NCI-H2196 treated with DMSO at 0.1 percent for 48 hours (cell line): ENCODE data around the gene C21orf58.

Experiments
- DNase-seq: peaks from one replicate; lab custom pipeline; 2025; ENCODE audit not compliant: unreplicated experiment; lab: John Stamatoyannopoulos, UW

The C21orf58 gene

DNA sequence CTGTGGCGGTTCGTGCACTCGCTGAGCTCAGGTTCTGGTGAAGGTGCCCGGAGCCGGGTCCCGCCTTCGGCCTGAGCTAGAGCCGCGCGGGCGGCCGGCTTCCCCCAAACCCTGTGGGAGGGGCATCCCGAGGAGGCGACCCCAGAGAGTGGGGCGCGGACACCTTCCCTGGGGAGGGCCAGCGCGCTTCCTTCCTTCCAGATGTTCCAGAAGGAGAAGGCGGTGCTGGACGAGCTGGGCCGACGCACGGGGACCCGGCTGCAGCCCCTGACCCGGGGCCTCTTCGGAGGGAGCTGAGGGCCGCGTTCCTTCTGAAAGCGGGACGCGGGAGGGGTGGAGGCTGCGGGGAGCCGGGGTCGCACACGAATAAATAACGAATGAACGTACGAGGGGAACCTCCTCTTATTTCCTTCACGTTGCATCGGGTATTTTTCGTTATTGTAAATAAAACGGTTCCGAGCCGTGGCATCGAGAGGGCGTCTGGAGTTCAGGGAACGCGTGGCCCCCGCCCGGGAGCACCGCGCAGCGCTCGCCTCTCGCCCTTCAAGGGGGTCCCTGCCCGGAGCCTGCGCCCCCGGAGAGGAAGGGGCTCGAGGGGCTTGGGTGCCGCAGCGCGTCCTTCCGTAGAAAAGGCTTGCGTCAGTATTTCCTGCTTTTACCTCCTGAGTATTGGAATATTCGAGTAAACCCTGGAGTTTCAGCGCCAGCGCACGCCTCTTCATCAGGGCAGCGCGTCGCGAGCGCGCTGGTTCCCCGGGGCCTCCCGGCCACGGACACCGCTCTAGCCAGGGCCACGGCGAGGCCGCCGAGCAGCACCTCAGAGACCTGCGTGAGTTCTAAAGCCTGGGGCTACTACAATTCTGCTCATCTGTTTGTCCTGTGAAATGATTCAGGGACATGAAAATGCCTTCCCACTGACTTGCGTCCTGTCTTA, 26.1 kb downstream of the C21orf58 start:
- no peak for DNase-seq

DNA sequence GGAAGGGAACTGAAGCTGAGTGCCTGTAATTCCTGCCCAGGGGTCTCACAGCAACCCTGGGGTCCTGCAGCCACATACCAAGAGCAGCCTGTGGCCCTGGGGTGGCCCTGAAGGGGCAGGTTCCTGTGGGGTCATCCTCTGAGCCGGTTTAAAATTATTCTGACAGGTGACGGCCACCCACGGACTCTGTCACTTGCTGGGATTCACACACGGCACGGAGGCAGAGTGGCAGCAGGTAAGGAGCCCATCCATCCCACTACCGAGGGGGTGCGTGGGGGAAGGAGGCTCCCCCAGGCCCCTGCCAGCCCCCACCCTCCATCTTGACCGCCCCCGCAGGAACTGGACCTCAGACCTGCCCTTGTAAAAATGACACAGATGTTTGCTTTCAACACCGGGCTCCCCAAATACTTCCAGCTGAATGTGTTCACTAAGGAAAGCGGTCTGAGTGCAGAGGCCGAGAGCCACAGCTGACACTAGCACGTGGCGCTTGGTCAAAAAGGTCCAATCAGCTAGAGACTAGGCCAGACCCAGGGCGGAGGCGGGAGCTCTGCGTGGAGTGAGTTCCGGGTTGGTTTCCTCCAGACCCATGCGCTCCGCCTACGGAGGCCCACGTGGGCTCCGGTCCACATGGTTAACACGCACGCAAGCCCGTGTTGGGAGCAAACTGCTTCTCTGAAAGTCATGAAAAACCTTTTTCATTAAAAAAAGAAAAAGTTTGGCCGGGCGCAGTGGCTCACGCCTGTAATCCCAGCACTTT, 27.5 kb downstream of the C21orf58 start:
- DNase-seq = no peak

DNA sequence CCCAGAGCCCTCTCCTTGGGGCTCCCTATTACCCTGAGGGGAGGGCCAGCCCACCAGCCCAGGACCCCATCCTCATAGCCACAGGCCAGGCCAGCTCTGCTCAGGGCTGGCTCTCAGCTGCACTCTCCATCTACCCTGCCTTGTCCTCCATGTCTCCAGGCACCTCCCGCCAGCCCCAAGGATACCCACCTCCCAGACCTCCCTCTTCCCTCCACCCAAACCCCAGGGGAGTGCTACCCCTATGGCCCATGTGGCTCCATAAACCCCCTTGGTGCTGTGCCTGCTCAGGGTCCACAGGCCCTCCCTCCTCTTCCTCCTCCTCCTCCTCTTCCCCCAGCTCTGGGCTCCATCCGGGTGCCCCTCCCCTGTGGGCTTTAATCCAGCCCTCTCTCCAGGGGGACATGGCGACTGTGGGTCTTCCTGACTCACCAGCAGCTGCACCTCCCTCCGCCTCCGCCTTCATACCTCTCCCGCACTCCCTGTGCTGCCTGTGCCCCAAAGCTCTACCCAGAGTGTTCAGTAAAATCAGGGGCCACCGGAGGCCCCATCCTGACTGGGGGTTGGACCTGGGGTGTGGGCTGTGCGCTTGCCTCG, 28.4 kb downstream of the C21orf58 start:
- DNase-seq = no peak

DNA sequence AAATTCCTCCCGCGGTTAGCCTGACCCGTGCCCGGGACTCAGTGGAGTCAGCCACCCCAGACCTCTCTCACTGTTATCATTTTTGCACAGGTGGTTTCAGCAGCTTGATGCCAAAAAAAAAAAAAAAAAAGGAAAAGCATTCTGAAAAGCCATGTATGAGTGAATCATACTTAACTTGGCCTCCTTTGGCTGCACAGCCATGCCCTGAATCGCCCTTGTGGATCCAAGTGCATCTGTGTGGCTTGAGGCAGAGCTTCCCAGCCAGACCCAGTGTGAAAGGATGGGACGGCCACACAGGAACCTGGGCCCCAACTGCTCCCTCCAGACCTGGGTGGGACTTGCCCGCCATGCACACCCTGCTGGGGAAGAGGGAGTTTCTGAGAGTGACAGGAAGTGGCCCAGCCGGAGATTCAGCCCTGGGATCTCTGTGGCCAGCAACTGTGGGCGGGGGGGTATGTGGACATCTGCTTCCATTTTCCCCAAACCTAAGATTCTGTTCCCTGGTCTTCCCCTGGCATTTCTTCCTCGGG, 29.0 kb downstream of the C21orf58 start:
- no peak for DNase-seq

DNA sequence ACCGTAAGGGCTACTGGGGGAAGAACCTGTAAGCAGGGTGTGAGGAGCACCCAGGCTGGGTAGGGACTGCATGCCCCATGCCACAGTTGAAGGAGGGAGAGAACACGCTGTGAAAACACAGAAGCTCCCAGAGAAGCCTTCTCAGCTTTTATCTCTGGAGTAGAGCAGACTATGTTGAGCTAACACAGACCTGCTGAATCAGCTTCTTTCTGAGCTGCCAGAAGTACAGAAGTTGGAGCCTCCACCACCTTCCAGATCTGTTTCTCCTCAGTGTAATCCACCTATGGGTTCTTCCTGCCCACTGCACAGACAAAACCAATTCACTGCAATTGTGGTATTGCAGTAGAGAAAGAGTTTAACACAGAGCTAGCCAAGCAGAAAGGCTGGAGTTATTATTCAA, 32.1 kb downstream of the C21orf58 start:
- no peak for DNase-seq

DNA sequence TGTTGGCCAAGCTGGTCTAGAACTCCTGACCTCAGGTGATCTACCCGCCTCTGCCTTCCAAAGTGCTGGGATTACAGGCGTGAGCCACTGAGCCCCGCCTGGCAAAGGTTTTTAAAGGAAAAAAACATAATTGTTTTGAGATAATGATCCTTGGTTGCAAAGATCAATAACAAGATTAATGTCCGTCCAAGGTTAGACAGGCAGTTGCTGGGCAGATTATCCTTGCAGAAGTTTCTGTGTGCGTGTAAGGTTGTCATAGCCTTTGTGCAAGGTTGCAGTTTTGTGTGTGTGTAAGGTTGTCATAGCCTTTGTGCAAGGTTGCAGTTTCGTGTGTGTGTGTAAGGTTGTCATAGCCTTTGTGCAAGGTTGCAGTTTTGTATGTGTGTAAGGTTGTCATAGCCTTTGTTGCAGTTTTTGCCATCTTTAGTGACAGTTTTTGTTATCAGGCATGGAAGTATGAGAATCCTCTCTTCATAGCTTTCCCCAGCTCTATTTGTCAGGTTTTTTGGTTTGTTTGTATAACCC, 34.0 kb downstream of the C21orf58 start:
- no peak for DNase-seq

DNA sequence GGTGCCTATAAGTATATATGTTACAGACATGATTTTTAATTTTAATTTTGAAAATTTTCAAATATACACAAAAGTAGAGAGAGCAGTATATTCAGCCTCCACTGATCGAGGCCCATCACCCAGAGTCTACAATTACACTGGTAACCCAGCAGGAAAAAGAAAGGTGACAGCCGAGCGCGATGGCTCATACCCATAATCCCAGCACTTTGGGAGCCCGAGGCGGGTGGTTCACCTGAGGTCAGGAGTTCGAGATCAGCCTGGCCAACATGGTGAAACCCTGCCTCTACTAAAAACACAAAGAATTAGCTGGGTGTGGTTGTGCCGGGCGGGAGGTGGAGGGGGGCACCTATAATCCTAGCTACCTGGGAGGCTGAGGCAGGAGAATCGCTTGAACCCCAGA, 36.1 kb downstream of the C21orf58 start:
- DNase-seq = no peak

DNA sequence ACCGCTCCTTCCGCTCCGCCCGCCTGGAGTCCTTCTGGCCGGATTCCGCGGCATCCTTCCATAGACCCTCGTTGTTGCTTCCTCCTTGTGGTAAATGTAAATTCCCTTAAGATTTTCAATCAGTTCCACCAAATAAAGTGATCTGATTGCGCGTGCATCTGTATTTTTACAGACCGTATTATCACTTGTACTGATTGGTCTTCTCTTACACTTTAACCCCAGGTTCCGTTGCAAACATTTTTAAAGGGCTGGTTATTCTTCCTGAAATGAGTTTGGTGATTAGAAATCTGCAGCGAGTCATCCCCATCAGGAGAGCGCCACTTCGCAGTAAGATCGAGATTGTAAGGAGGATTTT, 37.0 kb downstream of the C21orf58 start:
- no peak for DNase-seq

DNA sequence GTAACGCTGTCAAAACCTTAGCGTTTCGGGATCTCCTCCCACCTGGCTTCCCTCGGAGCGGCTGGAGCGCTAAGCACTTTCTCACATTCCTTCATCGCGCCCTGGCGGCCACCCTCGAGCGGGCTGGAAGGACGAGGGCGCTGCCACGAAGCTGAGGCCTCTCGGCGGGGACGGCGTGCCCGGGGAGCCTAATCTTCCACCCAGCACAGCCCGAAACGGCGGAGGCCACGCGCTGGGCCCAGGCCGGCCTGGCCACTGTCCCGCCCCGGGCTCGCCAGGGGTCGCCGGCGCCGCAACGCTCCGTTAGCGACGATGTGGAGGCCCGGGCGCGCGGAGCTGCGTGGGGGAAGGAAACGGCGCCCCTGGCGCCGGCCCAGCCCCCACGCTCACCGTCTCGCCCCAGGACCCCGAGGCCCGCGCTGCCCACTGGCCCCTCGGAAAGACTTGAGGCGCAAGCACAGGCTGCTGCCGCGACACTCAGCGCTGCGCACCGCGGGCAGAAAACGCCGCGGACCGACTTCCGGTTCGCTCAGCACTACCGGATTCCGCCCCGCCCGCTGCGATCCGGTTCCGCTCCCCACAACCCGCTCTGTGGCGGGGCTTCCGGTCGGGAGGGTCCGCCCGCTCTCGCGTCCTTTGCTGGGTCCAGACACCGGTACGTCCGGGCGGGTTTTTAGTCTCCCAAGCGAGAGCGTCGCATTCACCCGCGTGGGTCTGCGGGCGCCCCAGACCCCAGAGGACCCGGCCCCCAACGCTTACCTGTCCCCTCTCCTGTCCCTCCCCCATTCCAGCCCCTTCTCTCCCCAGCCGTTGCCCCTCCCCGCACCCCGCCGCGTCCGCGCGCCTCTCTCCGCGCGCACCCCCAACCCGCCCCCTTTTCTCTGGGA, 37.7 kb downstream of the C21orf58 start, which contains the start of gene YBEY:
YBEY (plus strand) TSS at position 582 of the 887 bp plus-strand sequence. CDS start 572 bp downstream, outside the sequence.
- DNase-seq = peak; percentile 89

DNA sequence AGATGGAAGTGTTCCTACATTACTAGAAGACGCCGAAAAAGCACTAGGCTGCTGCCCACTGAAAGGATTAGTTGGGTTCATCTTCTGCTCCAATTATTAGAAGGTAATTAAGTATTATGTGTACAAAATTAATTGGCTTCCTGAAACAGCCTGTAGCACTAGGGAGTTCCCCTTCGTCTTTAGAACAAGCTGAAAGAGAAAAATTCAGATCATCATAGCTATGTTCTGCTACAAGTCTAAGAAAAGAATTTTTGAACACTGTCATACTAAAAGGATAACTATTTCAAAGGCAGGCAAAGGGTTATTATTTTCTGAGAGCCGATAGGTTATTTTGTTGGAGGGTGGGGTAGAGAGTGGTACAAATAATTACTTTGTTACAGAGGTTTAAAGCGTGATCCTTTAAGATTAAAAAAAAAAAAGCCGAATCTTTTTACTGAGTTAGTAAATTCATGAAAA, 38.4 kb downstream of the C21orf58 start, which contains the start of gene MCM3AP:
MCM3AP (minus strand) TSS at position 406 of the 456 bp plus-strand sequence; CDS start at position 81, 325 bp downstream.
- no peak for DNase-seq

DNA sequence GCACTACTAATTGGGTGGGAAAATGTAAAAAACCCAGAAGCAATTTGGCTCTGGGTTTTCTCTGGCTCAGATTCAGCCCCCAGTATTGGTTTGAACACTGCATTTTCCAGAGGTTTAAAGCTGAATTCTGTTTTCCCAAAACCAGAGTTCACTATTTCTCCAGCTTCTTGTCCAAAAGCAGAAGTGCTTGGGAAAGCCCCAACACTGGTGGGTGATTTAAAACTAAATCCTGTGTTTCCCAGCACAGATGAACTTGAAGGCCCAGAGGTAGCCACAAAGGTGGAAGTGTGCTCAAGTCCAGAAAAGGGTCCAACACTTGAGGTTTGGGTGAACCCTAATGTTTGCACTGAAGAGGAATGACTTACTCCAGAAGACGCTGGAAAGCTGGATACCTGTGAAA, 38.9 kb downstream of the C21orf58 start:
- no peak for DNase-seq

DNA sequence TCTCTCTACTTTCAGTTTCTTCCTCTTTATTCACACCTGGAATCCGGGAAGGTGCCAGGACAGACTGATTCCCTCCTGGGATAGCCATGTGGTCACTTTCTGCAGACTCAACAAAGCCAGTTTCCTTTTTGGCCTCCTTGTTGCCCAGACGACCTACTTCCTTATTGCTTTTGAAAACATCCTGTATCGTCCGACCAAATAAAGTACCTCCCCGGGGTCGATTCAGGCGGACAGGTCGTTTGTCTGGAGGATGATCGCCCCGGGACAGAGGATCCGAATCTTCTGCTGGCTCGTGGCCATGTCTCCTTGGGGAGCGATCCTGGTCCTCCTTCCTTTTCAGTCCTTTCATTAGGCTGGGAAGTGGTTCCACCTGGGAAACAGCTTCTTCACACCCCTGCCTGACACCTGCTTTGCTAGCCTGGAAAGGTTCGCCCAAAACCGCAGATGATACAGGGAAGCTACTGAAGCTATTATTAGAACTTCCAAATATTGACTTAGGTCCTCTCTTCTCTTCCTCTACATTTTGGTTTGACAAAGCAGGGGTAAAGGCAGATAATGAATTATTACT, 39.5 kb downstream of the C21orf58 start:
- DNase-seq = peak; percentile 38

DNA sequence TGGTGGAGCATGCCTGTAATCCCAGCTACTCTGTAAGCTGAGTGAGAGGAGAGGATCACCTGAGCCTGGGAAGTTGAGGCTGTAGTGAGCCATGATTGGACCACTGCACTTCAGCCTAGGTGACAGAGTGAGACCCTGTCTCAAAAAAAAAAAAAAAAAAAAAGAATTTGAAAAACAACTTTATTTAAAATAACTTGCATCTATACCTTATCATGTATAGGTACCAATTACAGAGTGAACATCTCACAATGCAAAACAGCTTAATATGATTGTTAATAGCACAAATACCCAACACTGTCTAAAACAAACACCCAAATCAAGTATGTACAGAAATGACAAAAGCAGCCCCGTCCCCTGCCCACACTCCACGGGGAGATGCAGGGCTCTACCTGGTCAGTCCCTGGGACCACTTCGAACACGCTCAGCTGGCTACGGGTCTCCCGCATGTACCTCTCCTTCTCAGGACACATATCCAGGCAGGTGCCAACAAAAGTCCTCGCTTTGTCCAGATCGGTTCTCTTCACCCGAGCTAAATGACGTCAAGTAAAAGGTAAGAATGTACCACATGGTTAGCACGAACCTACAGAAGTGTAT, 48.8 kb downstream of the C21orf58 start:
- no peak for DNase-seq

DNA sequence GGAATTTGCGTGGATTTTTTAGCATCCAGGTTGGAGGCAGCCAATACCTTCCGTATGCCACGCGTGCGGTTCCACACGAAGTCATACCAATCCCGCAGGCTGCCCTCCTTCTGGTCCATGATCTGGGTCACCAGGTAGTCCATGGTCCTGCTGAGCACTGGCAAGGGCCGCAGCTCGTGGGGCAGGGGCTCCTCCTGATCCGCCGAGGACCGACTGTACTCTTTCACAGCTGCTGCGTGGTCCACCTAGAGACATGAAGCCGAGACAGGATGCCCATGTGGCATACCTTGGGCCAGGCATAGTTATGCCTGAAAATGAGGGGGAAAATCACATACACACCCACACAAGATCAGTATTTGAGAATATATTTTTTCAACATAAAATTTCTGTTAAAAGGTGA, 50.3 kb downstream of the C21orf58 start:
- no peak for DNase-seq

DNA sequence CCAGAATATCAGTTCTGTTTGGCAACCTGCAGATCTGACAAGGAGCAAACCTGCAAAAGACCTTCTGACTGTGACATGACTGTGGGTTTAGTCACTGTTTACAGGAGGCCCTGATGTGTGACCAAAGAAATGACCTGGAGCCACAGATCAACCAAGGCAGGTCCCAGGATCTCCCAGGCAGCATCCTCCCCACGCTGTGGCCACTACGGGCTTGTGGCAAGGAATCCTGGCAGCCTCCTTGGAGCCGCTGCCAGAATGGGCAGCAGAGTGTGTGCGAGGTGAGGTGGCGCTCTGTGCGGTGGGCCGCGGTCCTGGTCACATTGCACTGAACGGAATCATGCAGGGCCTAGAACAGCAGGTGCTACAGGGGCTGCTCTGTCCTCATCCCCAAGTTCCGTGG, 54.2 kb downstream of the C21orf58 start:
- no peak for DNase-seq

DNA sequence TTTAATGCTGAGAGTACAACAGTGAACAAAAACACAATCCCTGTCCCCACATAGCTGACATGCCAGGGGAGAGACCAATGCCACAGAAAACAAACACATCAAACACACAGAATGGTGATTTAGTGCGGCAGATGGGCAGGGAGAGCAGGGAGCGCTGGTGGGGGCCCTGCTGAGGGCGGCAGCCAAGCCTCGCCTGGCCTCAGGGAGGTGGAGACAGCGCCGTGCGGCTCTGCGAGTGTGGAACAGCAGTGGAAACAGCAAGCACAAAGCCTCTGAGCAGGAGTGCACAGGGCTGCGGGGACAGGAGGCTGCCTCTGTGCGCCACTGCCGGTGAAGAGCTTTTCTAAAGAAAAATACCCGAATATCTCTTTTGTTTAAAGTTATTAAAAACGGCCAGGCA, 55.3 kb downstream of the C21orf58 start:
- DNase-seq = no peak

DNA sequence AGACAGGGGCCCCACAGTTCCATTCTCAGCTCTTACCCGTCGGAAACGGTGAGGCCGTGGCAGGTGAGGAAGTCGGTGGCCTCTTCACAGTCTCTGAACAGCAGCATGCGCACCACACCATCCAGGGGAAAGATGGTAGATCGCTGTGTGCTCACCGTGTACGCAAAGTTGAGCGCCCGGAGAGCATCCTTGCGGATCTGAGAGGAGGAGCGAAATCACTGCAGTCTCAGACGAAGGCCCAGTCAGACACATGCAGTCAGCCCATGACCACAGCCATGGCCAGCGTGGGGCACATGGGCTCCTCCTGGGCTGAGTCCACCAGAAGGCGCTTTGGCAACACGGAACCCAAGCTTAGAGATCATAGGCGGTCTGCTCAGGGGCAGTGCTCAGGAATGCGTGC, 56.7 kb downstream of the C21orf58 start:
- no peak for DNase-seq

DNA sequence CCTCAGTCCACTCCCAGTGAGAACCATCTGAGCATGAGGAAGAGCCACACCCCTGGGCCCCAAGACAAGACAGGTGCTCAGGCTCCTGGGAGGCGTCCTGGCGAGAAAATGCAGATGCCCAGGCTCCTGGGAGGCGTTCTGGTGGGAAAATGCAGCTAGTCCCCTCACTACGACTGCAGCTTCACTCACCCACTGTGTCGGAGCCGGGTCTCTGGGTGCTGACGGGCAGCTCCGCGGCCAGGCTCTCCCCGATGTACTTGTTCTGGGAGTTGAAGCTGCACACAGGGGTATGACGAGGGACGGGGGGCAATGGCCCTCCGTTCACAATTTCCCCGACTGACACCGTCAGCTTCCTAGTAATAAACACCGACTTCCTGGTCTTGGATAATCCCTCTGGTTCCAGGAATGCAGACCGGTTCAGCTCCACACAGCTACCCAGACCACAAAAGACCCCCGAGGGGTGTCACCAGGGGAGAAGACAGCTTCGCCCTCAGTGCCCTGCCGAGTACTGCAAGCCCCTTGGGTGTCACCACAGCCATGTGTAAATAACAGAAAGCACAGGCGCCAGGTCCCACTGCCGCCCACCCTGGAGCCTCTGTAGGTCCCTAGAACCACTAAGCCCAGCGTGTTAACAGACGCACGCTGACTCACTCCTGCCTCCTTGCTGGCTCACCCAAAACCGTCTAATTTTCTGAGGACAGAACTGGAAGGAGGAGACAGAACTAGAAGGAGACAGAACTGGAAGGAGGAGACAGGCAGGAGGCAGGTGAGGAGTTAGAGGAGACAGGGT, 57.7 kb downstream of the C21orf58 start:
- no peak for DNase-seq
